ENCODE results near the gene RHBDD3. TPM values are rescaled to one million over a fixed set of nuclear protein-coding genes. Genes with fewer than 3 reads are reported as not detected.

The RHBDD3 gene
- total and polyA plus RNA-seq, 2 experiments from 2014 or later, result 55.0 to 115 TPM

- Histone ChIP-seq H3K4me2 (no peak overlapping the region), H3K9me2 (ENCODE audit: insufficient read depth) (no peaks in the 10 kb centered on the region), H3K4me3 (no peak overlapping the region), H3K36me3 (ENCODE audit: insufficient read depth) (peaks cover 82% of the 10 kb centered on the region), H3K27me3 (ENCODE audit: insufficient read depth) (no peaks in the 10 kb centered on the region), H3K4me1 (ENCODE audit: insufficient read depth) (no peaks in the 10 kb centered on the region), H3K27ac (ENCODE audit: low read depth) (peak overlapping the region; percentile 63; the same call in 1 of the 2 replicates), H2AFZ (no peak overlapping the region), H4K20me1 (replicated peaks; ENCODE audit: insufficient read depth) (peaks cover 61% of the 10 kb centered on the region), H3K79me2 (replicated peaks; ENCODE audit: insufficient read depth) (peaks cover 99% of the 10 kb centered on the region), H3F3A (replicated peaks; ENCODE audit: low read depth) (peaks cover 18% of the 10 kb centered on the region; the same call in 1 of the 2 replicates)
- Mint-ChIP-seq H3K4me1 (no peaks in the 10 kb centered on the region; the same call in 2 of the 3 replicates), H3K4me3 (no peak overlapping the region), H3K27ac (no peak overlapping the region), H3K27me3 (ENCODE audit: insufficient read depth, low read depth, poor library complexity) (peaks cover 12% of the 10 kb centered on the region), H3K9me3 (no peaks in the 10 kb centered on the region), H3K36me3 (ENCODE audit: low read depth) (peaks cover 99% of the 10 kb centered on the region)
- DNase-seq (ENCODE audit: low spot score), result no peak
- no peak for ATAC-seq
- TF ChIP-seq EZH2phosphoT487 (IDR thresholded peaks at IDR 0.05; ENCODE audit: unreplicated experiment) (no peak), ZNF114 (CRISPR knock-in tag; IDR thresholded peaks at IDR 0.05) (no peak), EZH2 (IDR thresholded peaks at IDR 0.05; ENCODE audit: low read depth, unreplicated experiment) (no peak), REST (IDR thresholded peaks at IDR 0.05; ENCODE audit: unreplicated experiment) (no peak), CREB1 (CRISPR knock-in tag; IDR thresholded peaks at IDR 0.05; ENCODE audit: low read depth) (no peak), POLR2AphosphoS5 (IDR thresholded peaks at IDR 0.05; ENCODE audit: low read depth) (no peak), JUNB (IDR thresholded peaks at IDR 0.05; ENCODE audit: unreplicated experiment) (no peak), CTCF (conservative IDR thresholded peaks at IDR 0.05; ENCODE audit: low read depth in 2 of 2) (no peak), STAT1 (IDR thresholded peaks at IDR 0.05; ENCODE audit: unreplicated experiment) (no peak), ETS1 (IDR thresholded peaks at IDR 0.05) (no peak), NANOG (IDR thresholded peaks at IDR 0.05; ENCODE audit: borderline replicate concordance) (no peak), ZNF462 (CRISPR knock-in tag; IDR thresholded peaks at IDR 0.05) (no peak), ZNF331 (CRISPR knock-in tag; IDR thresholded peaks at IDR 0.05; ENCODE audit: low read depth) (no peak)
These were observed 16.4 kb upstream of the RHBDD3 start for GRCh38 chr22:29284196-29284595.
